ENCODE results near the gene LRRC10B.

Gene LRRC10B

GRCh38 chr11:61547246-61547645, 38.7 kb downstream of the LRRC10B start:
- Histone ChIP-seq H3K27me3 (ENCODE audit: insufficient read depth, low read length) (no peaks in the 10 kb centered on the region), H3K4me3 (ENCODE audit: low read depth, low read length) (no peak overlapping the region), H3K4me1 (ENCODE audit: control insufficient read depth, insufficient read depth, low read length, unreplicated experiment) (peaks cover 28% of the 10 kb centered on the region), H3K36me3 (ENCODE audit: insufficient read depth, low read length) (no peaks in the 10 kb centered on the region), H2AFZ (ENCODE audit: low read length, unreplicated experiment) (no peak overlapping the region), H3K79me2 (ENCODE audit: control insufficient read depth, insufficient read depth, low read length, unreplicated experiment) (no peaks in the 10 kb centered on the region), H3K27ac (ENCODE audit: low read depth, low read length) (no peak overlapping the region)

- Histone ChIP-seq H3K79me2 (ENCODE audit: control insufficient read depth, insufficient read depth, low read length, unreplicated experiment) (no peaks in the 10 kb centered on the region), H3K27me3 (ENCODE audit: insufficient read depth, low read length) (peaks cover 14% of the 10 kb centered on the region), H3K36me3 (ENCODE audit: insufficient read depth, low read length) (no peaks in the 10 kb centered on the region), H3K27ac (ENCODE audit: low read depth, low read length) (no peak overlapping the region), H3K4me1 (ENCODE audit: control insufficient read depth, insufficient read depth, low read length, unreplicated experiment) (peaks cover 9% of the 10 kb centered on the region), H3K4me3 (ENCODE audit: low read depth, low read length) (no peak overlapping the region), H2AFZ (ENCODE audit: low read length, unreplicated experiment) (no peak overlapping the region)
Measured at GRCh38 chr11:61549177-61549576, 40.6 kb downstream of the LRRC10B start.

GRCh38 chr11:61549662-61550568, 41.4 kb downstream of the LRRC10B start:
- Histone ChIP-seq H3K79me2 (ENCODE audit: control insufficient read depth, insufficient read depth, low read length, unreplicated experiment) (no peaks in the 10 kb centered on the region), H3K27ac (ENCODE audit: low read depth, low read length) (no peak overlapping the region), H2AFZ (ENCODE audit: low read length, unreplicated experiment) (no peak overlapping the region), H3K36me3 (ENCODE audit: insufficient read depth, low read length) (no peaks in the 10 kb centered on the region), H3K27me3 (ENCODE audit: insufficient read depth, low read length) (peaks cover 22% of the 10 kb centered on the region), H3K4me3 (ENCODE audit: low read depth, low read length) (no peak overlapping the region), H3K4me1 (ENCODE audit: control insufficient read depth, insufficient read depth, low read length, unreplicated experiment) (peaks cover 3% of the 10 kb centered on the region)

- peaks cover 30% of the 10 kb centered on the region for H3K27me3 ChIP-seq (ENCODE audit: insufficient read depth, low read length)
- H3K27ac ChIP-seq (ENCODE audit: low read depth, low read length), result no peak overlapping the region
- H2AFZ ChIP-seq (ENCODE audit: low read length, unreplicated experiment), result no peak overlapping the region
- no peaks in the 10 kb centered on the region for H3K36me3 ChIP-seq (ENCODE audit: insufficient read depth, low read length)
- H3K4me3 ChIP-seq (ENCODE audit: low read depth, low read length), result no peak overlapping the region
- no peaks in the 10 kb centered on the region for H3K79me2 ChIP-seq (ENCODE audit: control insufficient read depth, insufficient read depth, low read length, unreplicated experiment)
- peaks cover 3% of the 10 kb centered on the region for H3K4me1 ChIP-seq (ENCODE audit: control insufficient read depth, insufficient read depth, low read length, unreplicated experiment)
Measured at GRCh38 chr11:61550665-61551227, 42.2 kb downstream of the LRRC10B start.

- Histone ChIP-seq H2AFZ (ENCODE audit: low read length, unreplicated experiment) (no peak overlapping the region), H3K36me3 (ENCODE audit: insufficient read depth, low read length) (no peaks in the 10 kb centered on the region), H3K79me2 (ENCODE audit: control insufficient read depth, insufficient read depth, low read length, unreplicated experiment) (no peaks in the 10 kb centered on the region), H3K4me3 (ENCODE audit: low read depth, low read length) (no peak overlapping the region), H3K27me3 (ENCODE audit: insufficient read depth, low read length) (peaks cover 39% of the 10 kb centered on the region), H3K27ac (ENCODE audit: low read depth, low read length) (no peak overlapping the region), H3K4me1 (ENCODE audit: control insufficient read depth, insufficient read depth, low read length, unreplicated experiment) (peaks cover 3% of the 10 kb centered on the region)
Measured at GRCh38 chr11:61551634-61552033, 43.1 kb downstream of the LRRC10B start.

GRCh38 chr11:61552108-61552635, 43.6 kb downstream of the LRRC10B start:
- H2AFZ ChIP-seq (ENCODE audit: low read length, unreplicated experiment), result no peak overlapping the region
- H3K27ac ChIP-seq (ENCODE audit: low read depth, low read length), result no peak overlapping the region
- H3K36me3 ChIP-seq (ENCODE audit: insufficient read depth, low read length), result no peaks in the 10 kb centered on the region
- peaks cover 44% of the 10 kb centered on the region for H3K27me3 ChIP-seq (ENCODE audit: insufficient read depth, low read length)
- H3K79me2 ChIP-seq (ENCODE audit: control insufficient read depth, insufficient read depth, low read length, unreplicated experiment), result no peaks in the 10 kb centered on the region
- no peak overlapping the region for H3K4me3 ChIP-seq (ENCODE audit: low read depth, low read length)
- peaks cover 3% of the 10 kb centered on the region for H3K4me1 ChIP-seq (ENCODE audit: control insufficient read depth, insufficient read depth, low read length, unreplicated experiment)

- peaks cover 3% of the 10 kb centered on the region for H3K4me1 ChIP-seq (ENCODE audit: control insufficient read depth, insufficient read depth, low read length, unreplicated experiment)
- H3K27ac ChIP-seq (ENCODE audit: low read depth, low read length), result no peak overlapping the region
- no peak overlapping the region for H2AFZ ChIP-seq (ENCODE audit: low read length, unreplicated experiment)
- peaks cover 53% of the 10 kb centered on the region for H3K27me3 ChIP-seq (ENCODE audit: insufficient read depth, low read length)
- no peaks in the 10 kb centered on the region for H3K36me3 ChIP-seq (ENCODE audit: insufficient read depth, low read length)
- H3K4me3 ChIP-seq (ENCODE audit: low read depth, low read length), result no peak overlapping the region
- H3K79me2 ChIP-seq (ENCODE audit: control insufficient read depth, insufficient read depth, low read length, unreplicated experiment), result no peaks in the 10 kb centered on the region
Measured at GRCh38 chr11:61553373-61554171, 45.0 kb downstream of the LRRC10B start.

- H3K79me2 ChIP-seq (ENCODE audit: control insufficient read depth, insufficient read depth, low read length, unreplicated experiment), result no peaks in the 10 kb centered on the region
- no peaks in the 10 kb centered on the region for H3K36me3 ChIP-seq (ENCODE audit: insufficient read depth, low read length)
- no peak overlapping the region for H2AFZ ChIP-seq (ENCODE audit: low read length, unreplicated experiment)
- H3K27me3 ChIP-seq (ENCODE audit: insufficient read depth, low read length), result peaks cover 59% of the 10 kb centered on the region
- peaks cover 3% of the 10 kb centered on the region for H3K4me1 ChIP-seq (ENCODE audit: control insufficient read depth, insufficient read depth, low read length, unreplicated experiment)
- H3K27ac ChIP-seq (ENCODE audit: low read depth, low read length), result no peak overlapping the region
- H3K4me3 ChIP-seq (ENCODE audit: low read depth, low read length), result no peak overlapping the region
Measured at GRCh38 chr11:61554172-61554988, 45.8 kb downstream of the LRRC10B start.

GRCh38 chr11:61555051-61555969, 46.8 kb downstream of the LRRC10B start:
- no peak overlapping the region for H2AFZ ChIP-seq (ENCODE audit: low read length, unreplicated experiment)
- no peak overlapping the region for H3K27ac ChIP-seq (ENCODE audit: low read depth, low read length)
- H3K4me3 ChIP-seq (ENCODE audit: low read depth, low read length), result no peak overlapping the region
- H3K79me2 ChIP-seq (ENCODE audit: control insufficient read depth, insufficient read depth, low read length, unreplicated experiment), result no peaks in the 10 kb centered on the region
- H3K36me3 ChIP-seq (ENCODE audit: insufficient read depth, low read length), result no peaks in the 10 kb centered on the region
- peaks cover 3% of the 10 kb centered on the region for H3K4me1 ChIP-seq (ENCODE audit: control insufficient read depth, insufficient read depth, low read length, unreplicated experiment)
- peaks cover 68% of the 10 kb centered on the region for H3K27me3 ChIP-seq (ENCODE audit: insufficient read depth, low read length)
